GM21528 (cell line): ENCODE results near the gene CFTR.

Experiments used
- ATAC-seq: cut with Tn5 transposase; IDR thresholded peaks from one replicate; pipeline ENCODE4 v1.9.1; 2021; ENCODE audit warnings: mild to moderate bottlenecking, moderate library complexity; ENCODE audit not compliant: unreplicated experiment, low FRiP score

CFTR gene

DNA sequence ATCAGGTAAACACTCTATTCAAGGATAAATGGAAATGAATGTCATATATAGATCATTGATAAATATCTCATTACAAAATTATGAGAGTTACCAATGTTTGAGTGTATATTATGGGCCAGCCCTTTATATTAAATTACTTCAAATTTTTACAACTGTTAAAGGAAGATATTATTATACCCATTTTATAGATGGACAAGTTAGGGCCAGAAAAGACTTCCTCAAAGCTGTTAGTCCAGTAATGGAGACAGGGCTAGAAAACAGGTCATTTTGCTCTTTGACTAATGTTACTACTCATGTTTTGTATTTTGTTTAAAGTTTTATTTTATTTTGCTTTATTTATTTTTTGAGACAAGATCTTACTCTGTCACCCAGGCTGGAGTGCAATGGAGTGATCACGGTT is 101.6 kb downstream of the CFTR start:
- no peak for ATAC-seq

DNA sequence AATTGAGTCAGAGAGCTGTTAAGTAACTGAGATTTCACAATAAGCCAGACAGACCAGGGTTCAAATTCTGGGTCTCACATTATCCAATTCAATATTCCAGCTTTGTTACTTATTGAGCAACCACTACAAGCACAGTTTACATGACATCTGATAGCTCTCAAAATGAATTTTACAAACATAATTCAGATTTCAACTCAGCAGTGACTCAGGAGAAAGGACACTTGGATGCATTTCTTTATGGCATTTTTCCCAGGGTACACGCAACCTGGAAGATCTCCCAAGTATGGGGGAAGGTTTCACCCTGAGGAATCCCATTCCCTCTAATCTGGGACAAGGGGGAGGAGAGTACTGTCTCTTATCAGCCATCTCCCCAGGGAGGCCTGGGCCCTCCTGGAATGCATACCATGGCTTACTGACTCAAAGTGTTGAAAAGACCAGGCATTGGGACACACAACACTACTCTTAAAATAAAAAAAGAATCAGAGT is 102.4 kb downstream of the CFTR start:
- no peak for ATAC-seq

DNA sequence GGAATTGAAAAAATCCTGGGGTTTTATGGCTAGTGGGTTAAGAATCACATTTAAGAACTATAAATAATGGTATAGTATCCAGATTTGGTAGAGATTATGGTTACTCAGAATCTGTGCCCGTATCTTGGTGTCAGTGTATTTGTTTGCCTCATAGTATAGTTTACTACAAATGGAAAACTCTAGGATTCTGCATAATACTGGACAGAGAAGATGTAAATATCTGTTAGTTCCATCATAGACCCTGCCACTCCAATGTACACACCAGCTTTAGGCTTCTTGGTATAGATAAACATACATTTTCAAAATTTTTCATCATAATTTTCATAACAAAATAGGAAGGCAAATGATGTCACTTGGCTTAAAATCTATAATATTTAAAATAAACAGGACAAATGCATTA is 108.1 kb downstream of the CFTR start:
- ATAC-seq, result no peak

- no peak for ATAC-seq
Measured at GRCh38 chr7:117588352-117588794, 108.5 kb downstream of the CFTR start.

DNA sequence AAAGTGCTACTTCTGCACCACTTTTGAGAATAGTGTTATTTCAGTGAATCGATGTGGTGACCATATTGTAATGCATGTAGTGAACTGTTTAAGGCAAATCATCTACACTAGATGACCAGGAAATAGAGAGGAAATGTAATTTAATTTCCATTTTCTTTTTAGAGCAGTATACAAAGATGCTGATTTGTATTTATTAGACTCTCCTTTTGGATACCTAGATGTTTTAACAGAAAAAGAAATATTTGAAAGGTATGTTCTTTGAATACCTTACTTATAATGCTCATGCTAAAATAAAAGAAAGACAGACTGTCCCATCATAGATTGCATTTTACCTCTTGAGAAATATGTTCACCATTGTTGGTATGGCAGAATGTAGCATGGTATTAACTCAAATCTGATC is 110.4 kb downstream of the CFTR start:
- no peak for ATAC-seq

- no peak for ATAC-seq
Measured at GRCh38 chr7:117592011-117592635, 112.3 kb downstream of the CFTR start.

GRCh38 chr7:117596134-117596533 is 116.3 kb downstream of the CFTR start:
- no peak for ATAC-seq

- ATAC-seq, result no peak
Measured at GRCh38 chr7:117597755-117598154, 117.9 kb downstream of the CFTR start.

- no peak for ATAC-seq
Measured at GRCh38 chr7:117600911-117601310, 121.1 kb downstream of the CFTR start.

DNA sequence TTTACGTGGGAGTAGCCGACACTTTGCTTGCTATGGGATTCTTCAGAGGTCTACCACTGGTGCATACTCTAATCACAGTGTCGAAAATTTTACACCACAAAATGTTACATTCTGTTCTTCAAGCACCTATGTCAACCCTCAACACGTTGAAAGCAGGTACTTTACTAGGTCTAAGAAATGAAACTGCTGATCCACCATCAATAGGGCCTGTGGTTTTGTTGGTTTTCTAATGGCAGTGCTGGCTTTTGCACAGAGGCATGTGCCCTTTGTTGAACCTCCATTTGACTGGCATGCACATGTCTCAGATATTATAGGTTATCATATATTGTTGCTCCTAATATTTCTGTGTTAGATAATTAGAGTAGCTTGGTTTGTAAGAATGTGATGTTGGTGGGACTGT is 123.8 kb downstream of the CFTR start:
- ATAC-seq, result no peak

GRCh38 chr7:117605712-117606111 is 125.9 kb downstream of the CFTR start:
- no peak for ATAC-seq

- no peak for ATAC-seq
Measured at GRCh38 chr7:117606132-117606531, 126.3 kb downstream of the CFTR start.

- ATAC-seq, result no peak
Measured at GRCh38 chr7:117610396-117610795, 130.6 kb downstream of the CFTR start.

DNA sequence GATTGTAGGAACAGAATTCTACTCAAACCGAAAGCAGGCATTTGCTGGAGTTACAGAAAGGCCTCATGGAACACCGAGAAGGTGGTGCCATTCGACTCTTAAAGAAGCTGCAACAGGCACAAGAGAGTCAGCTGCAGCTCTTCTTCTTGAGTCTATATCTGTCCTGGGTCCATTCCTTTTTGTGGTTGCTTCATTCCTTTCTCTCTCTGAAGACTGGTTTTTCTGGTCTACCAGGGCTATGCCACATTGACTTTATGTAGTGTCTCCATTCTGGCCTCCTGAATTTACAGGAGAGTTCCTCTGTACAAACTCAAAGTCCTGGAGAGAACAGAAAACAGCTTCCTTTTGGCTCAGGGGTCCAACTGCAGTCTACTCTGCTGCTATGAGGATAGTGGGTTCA is 132.8 kb downstream of the CFTR start:
- no peak for ATAC-seq

GRCh38 chr7:117616694-117617093 is 136.9 kb downstream of the CFTR start:
- ATAC-seq, result no peak

GRCh38 chr7:117619681-117620080 is 139.9 kb downstream of the CFTR start:
- no peak for ATAC-seq

DNA sequence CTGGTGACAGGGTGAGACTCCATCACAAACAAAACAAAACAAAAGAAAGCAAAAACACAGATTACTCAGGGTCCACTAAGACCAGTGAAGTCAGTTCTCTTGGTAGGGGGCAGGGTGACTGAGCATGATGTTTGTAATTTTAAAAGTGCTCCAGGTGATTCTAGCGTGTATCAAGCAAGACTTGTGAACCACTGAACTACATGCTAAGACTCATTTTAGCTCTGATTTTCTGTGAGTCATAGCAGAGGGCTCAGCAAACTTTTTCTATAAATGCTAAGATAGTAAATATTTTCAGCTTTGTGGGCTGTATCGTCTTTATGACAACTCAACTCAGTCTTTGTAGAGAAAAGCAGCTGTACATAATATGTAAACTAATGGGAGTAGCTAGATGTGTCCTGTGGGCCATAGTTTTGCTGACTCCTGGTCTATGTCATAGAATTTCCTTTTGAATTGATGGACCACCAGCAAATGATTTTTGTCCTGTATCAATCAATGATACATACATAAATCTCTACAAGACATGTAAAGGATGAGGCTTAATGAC is 141.3 kb downstream of the CFTR start:
- no peak for ATAC-seq

DNA sequence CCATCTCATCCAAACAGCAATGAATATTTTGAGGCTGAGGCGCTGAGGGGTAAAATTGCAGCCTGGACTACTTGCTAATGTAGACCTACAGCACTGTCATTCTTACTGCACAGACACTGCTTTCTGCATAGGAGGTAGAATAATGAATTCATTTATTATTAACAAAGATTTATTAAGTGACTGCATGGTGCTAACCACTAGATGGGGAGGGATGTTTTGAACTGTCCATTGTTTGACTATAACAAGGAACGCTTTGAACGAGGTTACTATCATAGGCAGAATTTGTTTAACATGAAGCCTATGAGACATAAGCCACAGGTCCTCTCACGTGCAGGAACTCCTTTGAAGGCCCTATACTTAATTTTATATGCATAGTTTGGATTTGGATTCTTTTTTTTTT is 143.8 kb downstream of the CFTR start:
- ATAC-seq, result no peak

GRCh38 chr7:117630501-117630900 is 150.7 kb downstream of the CFTR start:
- ATAC-seq, result no peak

DNA sequence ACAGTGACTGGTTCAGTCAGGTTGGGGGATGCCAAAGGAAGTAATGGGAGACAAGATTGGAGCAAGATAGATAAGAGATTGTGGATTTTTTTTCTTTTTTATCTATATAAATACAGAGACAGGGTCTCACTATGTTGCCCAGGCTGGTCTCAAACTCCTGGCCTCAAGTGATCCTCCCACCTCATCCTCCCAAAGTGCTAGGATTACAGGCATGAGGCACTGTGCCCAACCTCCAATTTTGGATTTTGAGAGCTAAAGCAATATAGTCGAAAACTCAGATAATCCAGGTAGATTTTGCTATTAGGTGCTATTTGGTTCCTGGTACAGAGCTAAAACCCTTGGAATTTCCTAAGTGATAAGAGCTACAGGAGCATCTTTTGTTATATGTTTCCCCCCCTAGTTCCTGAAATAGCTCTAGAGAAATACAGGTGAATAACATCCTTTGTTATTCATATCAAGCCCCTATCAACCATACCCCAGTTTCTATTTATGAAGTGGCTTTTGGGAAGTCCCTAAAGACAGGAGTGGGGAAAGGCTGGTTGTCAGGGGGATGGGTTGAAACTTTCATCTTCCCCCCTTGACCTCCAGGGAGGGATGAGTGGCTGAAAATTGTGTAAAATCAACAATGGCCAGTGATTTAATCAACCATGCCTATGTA is 151.2 kb downstream of the CFTR start:
- no peak for ATAC-seq

DNA sequence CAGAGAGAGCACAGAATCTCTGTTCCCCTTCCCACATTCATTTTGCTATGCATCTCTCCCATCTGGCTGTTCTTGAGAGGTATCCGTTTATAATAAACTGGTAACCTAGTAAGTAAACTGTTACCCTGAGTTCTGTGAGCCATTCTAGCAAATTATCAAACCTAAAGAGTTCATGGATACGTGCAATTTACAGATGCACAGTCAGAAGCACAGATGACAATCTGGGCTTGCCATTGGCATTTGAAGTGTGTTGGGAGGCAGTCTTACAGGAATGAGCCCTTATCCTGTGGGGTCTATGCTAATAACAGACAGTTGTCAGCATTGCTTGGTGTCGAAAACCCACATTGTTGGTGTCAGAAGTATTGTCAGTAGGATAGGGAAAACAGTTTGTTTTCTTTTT is 151.8 kb downstream of the CFTR start:
- no peak for ATAC-seq

DNA sequence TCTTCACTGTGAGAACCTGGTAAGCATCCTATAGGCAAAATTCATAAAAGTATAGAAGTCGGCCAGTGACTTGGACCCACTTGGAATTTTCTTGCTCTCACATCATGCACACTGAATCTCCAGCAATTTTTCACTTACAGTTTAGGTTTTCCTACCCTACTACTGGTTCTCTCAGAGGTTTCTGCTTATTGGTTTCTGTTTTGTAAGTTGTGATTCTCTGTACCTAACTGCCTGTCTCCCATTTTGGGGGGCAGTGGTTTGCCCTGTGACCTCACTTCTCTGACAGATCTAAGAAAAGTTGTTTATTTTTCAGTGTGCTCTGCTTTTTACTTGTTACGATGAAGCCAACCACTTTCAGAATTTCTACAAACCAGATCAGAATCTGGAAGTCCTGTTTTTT is 158.1 kb downstream of the CFTR start:
- no peak for ATAC-seq
